H9 (cell line): ENCODE measurements around the gene DHRS7B. TPM values are rescaled to one million over a fixed set of nuclear protein-coding genes. Genes with fewer than 3 reads are reported as not detected.

ENCODE experiments used
- DNase-seq: peaks from one replicate; pipeline ENCODE4 v3.0.0-alpha.2; 2017
- H2AFZ ChIP-seq: one replicate; pipeline ENCODE4 v1.6.1; 2013; ENCODE audit warnings: mild to moderate bottlenecking, low read length, control low read depth, moderate library complexity
- H2AK5ac ChIP-seq: 2 replicates; pipeline ENCODE4 v1.6.1; 2013; ENCODE audit warnings: low read length, control low read depth, mixed read lengths; ENCODE audit not compliant: insufficient read length
- H2BK120ac ChIP-seq: one replicate; pipeline ENCODE4 v1.6.1; 2013; ENCODE audit warnings: low read depth, mild to moderate bottlenecking, low read length, control low read depth, inconsistent platforms; ENCODE audit not compliant: poor library complexity, severe bottlenecking
- H2BK12ac ChIP-seq: 2 replicates; pipeline ENCODE4 v1.6.1; 2013; ENCODE audit warnings: low read length, control low read depth, mixed read lengths, low read depth; ENCODE audit not compliant: insufficient read length
- H2BK15ac ChIP-seq: 2 replicates; pipeline ENCODE4 v1.6.1; 2013; ENCODE audit warnings: low read depth, low read length, control low read depth
- H2BK20ac ChIP-seq: one replicate; pipeline ENCODE4 v1.6.1; 2013; ENCODE audit warnings: low read depth, mild to moderate bottlenecking, low read length, control low read depth, inconsistent platforms; ENCODE audit not compliant: poor library complexity, severe bottlenecking
- H2BK5ac ChIP-seq: 2 replicates; pipeline ENCODE4 v1.6.1; 2013; ENCODE audit warnings: low read length, control low read depth, mixed read lengths; ENCODE audit not compliant: insufficient read length
- H3K14ac ChIP-seq: 2 replicates; pipeline ENCODE4 v1.6.1; 2013; ENCODE audit warnings: low read length, control low read depth; ENCODE audit not compliant: insufficient read depth
- H3K18ac ChIP-seq: 2 replicates; pipeline ENCODE4 v1.6.1; 2013; ENCODE audit warnings: low read depth, mild to moderate bottlenecking, mixed read lengths, low read length, control low read depth; ENCODE audit not compliant: insufficient read length
- H3K23ac ChIP-seq: 2 replicates; pipeline ENCODE4 v1.6.1; 2013; ENCODE audit warnings: low read length, control low read depth, mixed read lengths, low read depth; ENCODE audit not compliant: insufficient read length
- H3K23me2 ChIP-seq: 2 replicates; pipeline ENCODE4 v1.6.1; 2013; ENCODE audit warnings: low read depth, mild to moderate bottlenecking, mixed read lengths, low read length, control low read depth; ENCODE audit not compliant: insufficient read length, poor library complexity, severe bottlenecking
- H3K27ac ChIP-seq: 2 replicates; pipeline ENCODE4 v1.5.1; 2013; ENCODE audit warnings: low read length, control low read depth, mixed read lengths, low read depth; ENCODE audit not compliant: insufficient read length
- H3K27me3 ChIP-seq: 2 replicates; pipeline ENCODE4 v1.6.1; 2013; ENCODE audit warnings: low read length, control low read depth, inconsistent platforms; ENCODE audit not compliant: insufficient read depth
- H3K4ac ChIP-seq: 2 replicates; pipeline ENCODE4 v1.6.1; 2013; ENCODE audit warnings: low read depth, mild to moderate bottlenecking, control low read depth, inconsistent platforms, low read length, moderate library complexity
- H3K4me1 ChIP-seq: 2 replicates; pipeline ENCODE4 v1.6.1; 2013; ENCODE audit warnings: low read length, control low read depth, inconsistent platforms; ENCODE audit not compliant: insufficient read depth
- H3K4me2 ChIP-seq: 2 replicates; pipeline ENCODE4 v1.6.1; 2013; ENCODE audit warnings: low read length, control low read depth, mixed read lengths; ENCODE audit not compliant: insufficient read length, insufficient read depth
- H3K56ac ChIP-seq: 2 replicates; pipeline ENCODE4 v1.6.1; 2013; ENCODE audit warnings: low read depth, mild to moderate bottlenecking, mixed read lengths, low read length, control low read depth; ENCODE audit not compliant: insufficient read length
- H3K79me1 ChIP-seq: 2 replicates; pipeline ENCODE4 v1.6.1; 2013; ENCODE audit warnings: low read depth, mild to moderate bottlenecking, moderate library complexity, low read length, control low read depth, inconsistent platforms; ENCODE audit not compliant: insufficient read depth, poor library complexity, severe bottlenecking
- H3K79me2 ChIP-seq: 2 replicates; pipeline ENCODE4 v1.6.1; 2013; ENCODE audit warnings: low read length, control low read depth, inconsistent platforms; ENCODE audit not compliant: insufficient read depth
- H3K9ac ChIP-seq: 2 replicates; pipeline ENCODE4 v1.6.1; 2013; ENCODE audit warnings: low read length, control low read depth, mixed read lengths; ENCODE audit not compliant: insufficient read length; ENCODE audit errors: extremely low read depth
- H3K9me3 ChIP-seq: one replicate; pipeline ENCODE4 v1.6.1; 2013; ENCODE audit warnings: low read depth, low read length, inconsistent platforms; ENCODE audit not compliant: control insufficient read depth
- H3T11ph ChIP-seq: one replicate; pipeline ENCODE4 v1.6.1; 2013; ENCODE audit warnings: mild to moderate bottlenecking, low read length, control low read depth, inconsistent platforms
- H4K20me1 ChIP-seq: one replicate; pipeline ENCODE4 v1.6.1; 2013; ENCODE audit not compliant: control insufficient read depth, insufficient read length, insufficient read depth
- H4K5ac ChIP-seq: 2 replicates; pipeline ENCODE4 v1.6.1; 2013; ENCODE audit warnings: low read depth, mild to moderate bottlenecking, mixed read lengths, low read length, control low read depth; ENCODE audit not compliant: insufficient read length
- H4K8ac ChIP-seq: replicated peaks from 2 replicates; pipeline ENCODE4 v1.6.1; 2013; ENCODE audit warnings: low read length, control low read depth, mixed read lengths, low read depth; ENCODE audit not compliant: insufficient read length
- H4K91ac ChIP-seq: 2 replicates; pipeline ENCODE4 v1.6.1; 2013; ENCODE audit warnings: low read depth, mild to moderate bottlenecking, moderate library complexity, mixed read lengths, low read length, control low read depth; ENCODE audit not compliant: insufficient read length
- H3K27ac Mint-ChIP-seq, 3 experiments: 2 replicates in 2 of 3; 3 replicates in 1 of 3; pipeline ENCODE4 v1.8.0; 2020 to 2021; ENCODE audit warnings: mixed read lengths in 3 of 3, mild to moderate bottlenecking in 1 of 3, moderate library complexity in 1 of 3
- H3K27me3 Mint-ChIP-seq: 2 replicates; pipeline ENCODE4 v1.8.0; 2021; ENCODE audit warnings: low read depth, mild to moderate bottlenecking, moderate library complexity, mixed read lengths
- H3K36me3 Mint-ChIP-seq, 3 experiments: 2 replicates in 2 of 3; 3 replicates in 1 of 3; pipeline ENCODE4 v1.8.0; 2020 to 2021; ENCODE audit warnings: low read depth in 3 of 3, mixed read lengths in 3 of 3; ENCODE audit not compliant: insufficient read depth in 1 of 3
- H3K4me1 Mint-ChIP-seq, 2 experiments: 2 replicates each; pipeline ENCODE4 v1.8.0; 2020; ENCODE audit warnings: mixed read lengths in 2 of 2
- H3K4me3 Mint-ChIP-seq, 2 experiments: 2 replicates in 1 of 2; 3 replicates in 1 of 2; pipeline ENCODE4 v1.8.0; 2020 to 2021; ENCODE audit warnings: mild to moderate bottlenecking in 2 of 2, mixed read lengths in 2 of 2, moderate library complexity in 1 of 2
- H3K9me3 Mint-ChIP-seq, 2 experiments: 2 replicates in 1 of 2; 3 replicates in 1 of 2; pipeline ENCODE4 v1.8.0; 2020; ENCODE audit warnings: mild to moderate bottlenecking in 2 of 2, mixed read lengths in 2 of 2, moderate library complexity in 1 of 2
- CTCF ChIP-seq: fragments of 200-600 bp; sonication (generic); conservative IDR thresholded peaks from 3 replicates; pipeline ENCODE4 v1.8.0; 2021; ENCODE audit warnings: antibody characterized with exemption, mild to moderate bottlenecking
- WGBS: extraction: QIAGEN DNeasy Blood & Tissue Kit; methylation state at CpG from one replicate; pipeline ENCODE4 v1.1.7; 2013; ENCODE audit warnings: missing lambda C conversion rate, low lambda C conversion rate, mixed read lengths; ENCODE audit not compliant: insufficient read length; ENCODE audit errors: extremely low coverage; 5-methylcytosine and 5-hydroxymethylcytosine counted together
- total RNA-seq: library from RNA; stranded (reverse); gene quantifications from 2 replicates; pipeline ENCODE4 v1.2.1, GENCODE V29; 2021

The DHRS7B gene
- total RNA-seq, 1 experiment from 2014 or later, result 20.3 TPM

DNA sequence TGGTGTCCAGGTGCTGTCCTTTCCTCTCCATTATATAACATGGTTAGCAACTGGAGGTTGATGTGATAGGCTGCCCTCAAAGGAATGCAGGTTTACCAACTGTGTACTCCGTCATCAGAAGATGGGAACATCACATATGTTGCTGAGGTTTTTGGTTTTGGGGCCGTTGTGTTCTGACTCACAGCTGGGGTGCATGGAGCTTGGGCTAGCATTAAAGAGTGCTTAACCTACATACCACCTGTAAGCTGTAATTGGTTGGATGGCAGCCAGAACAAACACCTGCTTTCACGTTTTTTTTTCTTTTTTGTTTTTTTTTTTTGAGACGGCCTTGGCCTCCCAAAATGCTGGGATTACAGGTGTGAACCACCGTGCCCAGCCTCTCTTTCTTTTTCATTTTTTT is 66.3 kb downstream of the DHRS7B start:
- no peak for TF ChIP-seq CTCF

More for the DNA sequence above, 66.3 kb downstream of the DHRS7B start:
- no peak for DNase-seq
- Mint-ChIP-seq H3K36me3 (peaks cover 18 to 65% (median 28%) of the 10 kb centered on the region in 3 experiments), H3K9me3 (no peaks in the 10 kb centered on the region), H3K27me3 (no peaks in the 10 kb centered on the region), H3K27ac (no peak overlapping the region; a peak in 1 of 7 replicates), H3K4me1 (peaks cover 0 to 11% of the 10 kb centered on the region in 2 experiments; a peak in 2 of 4 replicates), H3K4me3 (no peak overlapping the region)
- Histone ChIP-seq H3K4me2 (no peak overlapping the region), H2BK20ac (no peak overlapping the region), H3K27ac (no peak overlapping the region), H3K79me2 (no peaks in the 10 kb centered on the region; the same call in 1 of the 2 replicates), H3K9me3 (no peaks in the 10 kb centered on the region), H4K91ac (no peak overlapping the region), H2BK15ac (no peak overlapping the region), H3K9ac (no peak overlapping the region), H2BK5ac (no peak overlapping the region), H2BK12ac (no peak overlapping the region), H3K23me2 (no peaks in the 10 kb centered on the region), H2AFZ (no peak overlapping the region), H3K14ac (no peak overlapping the region), H4K5ac (no peak overlapping the region), H2BK120ac (no peak overlapping the region), H4K8ac (no peak overlapping the region), H3T11ph (no peak overlapping the region), H3K18ac (no peak overlapping the region), H3K4me1 (no peaks in the 10 kb centered on the region), H4K20me1 (no peaks in the 10 kb centered on the region), H2AK5ac (no peak overlapping the region), H3K56ac (no peak overlapping the region), H3K79me1 (no peaks in the 10 kb centered on the region), H3K23ac (no peak overlapping the region), H3K27me3 (no peaks in the 10 kb centered on the region), H3K4ac (no peak overlapping the region)
- no CpG with 5 or more reads among the region's 5 CpGs for WGBS
